IMR-90 (cell line): ENCODE measurements around the gene FERMT2. TPM values are rescaled to one million over a fixed set of nuclear protein-coding genes. Genes with fewer than 3 reads are reported as not detected.

Experiments used
- ATAC-seq: fragments of 200-7000 bp; cut with Tn5 transposase; 2 replicates; pipeline ENCODE4 v1.9.1; 2020; ENCODE audit warnings: low read depth, mild to moderate bottlenecking, moderate library complexity
- BruUV-seq: library from RNA; stranded (reverse); fragments of 400-500 nt; replicated peaks from 2 replicates; lab custom pipeline; 2021; lab: Mats Ljungman, UMichigan
- CTCF ChIA-PET: fragments of 300-600 bp; formaldehyde crosslinking; extraction: SDS; loops from one replicate; lab custom pipeline; 2021; ENCODE audit warnings: antibody characterized with exemption; lab: Yijun Ruan, JAX
- POLR2A ChIA-PET: fragments of 300-600 bp; sonication (Branson Sonifier 250); formaldehyde crosslinking; loops from one replicate; lab custom pipeline; 2022; ENCODE audit warnings: antibody characterized with exemption; ENCODE audit not compliant: unreplicated experiment; lab: Charles Lee
- DNase-seq: peaks from one replicate; pipeline ENCODE4 v3.0.0; 2013
- H2AFZ ChIP-seq: replicated peaks from 2 replicates; pipeline ENCODE3; 2013; ENCODE audit warnings: low read length, mild to moderate bottlenecking; ENCODE audit not compliant: poor library complexity
- H2AK5ac ChIP-seq: 2 replicates; pipeline ENCODE4 v1.6.1; 2013; ENCODE audit warnings: low read depth, low read length, inconsistent platforms
- H2AK9ac ChIP-seq: replicated peaks from 2 replicates; pipeline ENCODE3; 2013; ENCODE audit warnings: mild to moderate bottlenecking, low read depth, low read length, moderate library complexity; ENCODE audit not compliant: poor library complexity
- H2BK120ac ChIP-seq: 2 replicates; pipeline ENCODE4 v1.6.1; 2013; ENCODE audit warnings: low read depth, low read length, inconsistent platforms
- H2BK15ac ChIP-seq: 3 replicates; pipeline ENCODE4 v1.6.1; 2013; ENCODE audit warnings: low read depth, low read length, inconsistent platforms
- H2BK20ac ChIP-seq: 2 replicates; pipeline ENCODE4 v1.6.1; 2013; ENCODE audit warnings: low read depth, mild to moderate bottlenecking, inconsistent platforms, low read length, moderate library complexity
- H2BK5ac ChIP-seq: 2 replicates; pipeline ENCODE4 v1.6.1; 2013; ENCODE audit warnings: mild to moderate bottlenecking, low read depth, low read length, inconsistent platforms; ENCODE audit not compliant: poor library complexity, severe bottlenecking
- H3K14ac ChIP-seq: replicated peaks from 2 replicates; pipeline ENCODE4 v1.6.1; 2013; ENCODE audit warnings: low read depth, low read length, inconsistent platforms
- H3K18ac ChIP-seq: 2 replicates; pipeline ENCODE4 v1.6.1; 2013; ENCODE audit warnings: low read depth, low read length, control low read depth
- H3K23ac ChIP-seq: 2 replicates; pipeline ENCODE4 v1.6.1; 2013; ENCODE audit warnings: low read depth, low read length, inconsistent platforms
- H3K27ac ChIP-seq: 2 replicates; pipeline ENCODE4 v1.5.1; 2013; ENCODE audit warnings: mild to moderate bottlenecking, control low read depth, low read length; ENCODE audit not compliant: insufficient read depth
- H3K27me3 ChIP-seq: 2 replicates; pipeline ENCODE4 v1.6.1; 2013; ENCODE audit warnings: low read length; ENCODE audit not compliant: control insufficient read depth, insufficient read depth
- H3K36me3 ChIP-seq: 2 replicates; pipeline ENCODE4 v1.6.1; 2013; ENCODE audit warnings: low read length, mixed read lengths; ENCODE audit not compliant: control insufficient read depth, insufficient read depth
- H3K4ac ChIP-seq: 2 replicates; pipeline ENCODE4 v1.6.1; 2013; ENCODE audit warnings: low read depth, low read length, inconsistent platforms
- H3K4me1 ChIP-seq: 2 replicates; pipeline ENCODE4 v1.6.1; 2013; ENCODE audit warnings: low read length, mixed read lengths; ENCODE audit not compliant: control insufficient read depth, insufficient read depth
- H3K4me2 ChIP-seq: 2 replicates; pipeline ENCODE4 v1.6.1; 2013; ENCODE audit warnings: low read depth, mild to moderate bottlenecking, control low read depth, low read length, moderate library complexity
- H3K4me3 ChIP-seq: 2 replicates; pipeline ENCODE4 v1.5.1; 2013; ENCODE audit warnings: low read depth, mild to moderate bottlenecking, control low read depth, low read length, moderate library complexity; ENCODE audit not compliant: insufficient read depth
- H3K56ac ChIP-seq: 2 replicates; pipeline ENCODE4 v1.6.1; 2013; ENCODE audit warnings: low read length, inconsistent platforms; ENCODE audit not compliant: insufficient read depth; ENCODE audit errors: extremely low read depth
- H3K79me1 ChIP-seq, 2 experiments: 2 replicates each; pipeline ENCODE4 v1.6.1; 2013; ENCODE audit warnings: low read length in 2 of 2, inconsistent platforms in 1 of 2, low read depth in 1 of 2
- H3K9ac ChIP-seq: 2 replicates; pipeline ENCODE4 v1.6.1; 2013; ENCODE audit warnings: low read depth, low read length, control low read depth
- H3K9me1 ChIP-seq: 2 replicates; pipeline ENCODE4 v1.6.1; 2013; ENCODE audit warnings: low read length, inconsistent platforms; ENCODE audit not compliant: insufficient read depth
- H3K9me3 ChIP-seq: 2 replicates; pipeline ENCODE4 v1.6.1; 2013; ENCODE audit warnings: low read length; ENCODE audit not compliant: control insufficient read depth, insufficient read depth
- H4K20me1 ChIP-seq: 2 replicates; pipeline ENCODE4 v1.6.1; 2013; ENCODE audit warnings: low read length, inconsistent platforms; ENCODE audit not compliant: insufficient read depth
- H4K5ac ChIP-seq: 2 replicates; pipeline ENCODE4 v1.6.1; 2013; ENCODE audit warnings: mild to moderate bottlenecking, low read depth, low read length, control low read depth
- H4K8ac ChIP-seq, 2 experiments: 2 replicates each; pipeline ENCODE4 v1.6.1; 2013; ENCODE audit warnings: low read depth in 2 of 2, low read length in 2 of 2, control low read depth in 1 of 2, inconsistent platforms in 1 of 2
- H4K91ac ChIP-seq: 2 replicates; pipeline ENCODE4 v1.6.1; 2013; ENCODE audit warnings: low read depth, low read length, inconsistent platforms; ENCODE audit not compliant: insufficient read depth
- BHLHE40 ChIP-seq: fragments of 150-350 bp; IDR thresholded peaks from 2 replicates; pipeline ENCODE4 v1.6.1; 2016; ENCODE audit warnings: mild to moderate bottlenecking, low read depth, low read length
- CEBPB ChIP-seq: IDR thresholded peaks from 2 replicates; pipeline ENCODE4 v1.6.1; 2012; ENCODE audit warnings: low read depth, low read length, improper control_type of control experiment
- CTCF ChIP-seq: conservative IDR thresholded peaks from 2 replicates; pipeline ENCODE4 v1.5.1; 2012; ENCODE audit warnings: mild to moderate bottlenecking, low read depth, low read length, improper control_type of control experiment
- ELK1 ChIP-seq: fragments of 150-350 bp; IDR thresholded peaks from 2 replicates; pipeline ENCODE4 v1.6.1; 2016; ENCODE audit warnings: low read depth, mild to moderate bottlenecking, low read length, moderate library complexity, borderline replicate concordance
- FOS ChIP-seq: fragments of 150-350 bp; IDR thresholded peaks from 2 replicates; pipeline ENCODE4 v1.6.1; 2016; ENCODE audit warnings: low read depth, low read length
- MAZ ChIP-seq: IDR thresholded peaks from 2 replicates; pipeline ENCODE4 v1.6.1; 2012; ENCODE audit warnings: low read depth, mild to moderate bottlenecking, low read length, improper control_type of control experiment, moderate library complexity, borderline replicate concordance
- NFE2L2 ChIP-seq: fragments of 150-350 bp; IDR thresholded peaks from 2 replicates; pipeline ENCODE4 v1.6.1; 2016; ENCODE audit warnings: low read depth, mild to moderate bottlenecking, low read length
- RAD21 ChIP-seq: IDR thresholded peaks from 2 replicates; pipeline ENCODE4 v1.6.1; 2012; ENCODE audit warnings: low read length, improper control_type of control experiment
- RCOR1 ChIP-seq: IDR thresholded peaks from 2 replicates; pipeline ENCODE4 v1.6.1; 2012; ENCODE audit warnings: mild to moderate bottlenecking, low read length, improper control_type of control experiment; ENCODE audit not compliant: insufficient replicate concordance
- RFX5 ChIP-seq: IDR thresholded peaks from 2 replicates; pipeline ENCODE4 v1.8.0; 2012; ENCODE audit warnings: low read depth, mild to moderate bottlenecking, low read length, moderate library complexity
- WGBS, 2 experiments: methylation state at CpG; one replicate each; pipeline versions ENCODE4 v1.1.5 to v1.1.7; 2013; ENCODE audit warnings: missing lambda C conversion rate in 2 of 2; ENCODE audit not compliant: insufficient read length in 1 of 2; ENCODE audit errors: extremely low coverage in 2 of 2; 5-methylcytosine and 5-hydroxymethylcytosine counted together
- dilution Hi-C: fragments of 300-500 bp; cut with HindIII; formaldehyde crosslinking; loops from one replicate; pipeline ENCODE4 v1.14.3; 2018; ENCODE audit warnings: low sequenced_read_pairs; ENCODE audit not compliant: unreplicated experiment
- in situ Hi-C: fragments of 300-500 bp; cut with MboI; formaldehyde crosslinking; loops from 3 replicates; pipeline ENCODE4 v1.14.3; 2019; ENCODE audit warnings: low sequenced_read_pairs, inconsistent platforms, mixed read lengths
- intact Hi-C: fragments of 100-400 bp; cut with micrococcal nuclease; formaldehyde crosslinking; loops from 2 replicates; pipeline ENCODE4 v1.10.0; 2022
- polyA plus RNA-seq, 3 experiments: library from polyadenylated mRNA; depleted of rRNA; stranded (reverse); fragments of >200 nt; gene quantifications; 2 replicates each; pipeline ENCODE4 v1.2.3, GENCODE V29; 2012; ENCODE audit warnings: low replicate concordance in 1 of 3
- total RNA-seq: library from RNA; depleted of rRNA; stranded (reverse); fragments of >200 nt; gene quantifications from 2 replicates; pipeline ENCODE4 v1.2.3, GENCODE V29; 2012

FERMT2 gene
- total and polyA plus RNA-seq, 2 of the 4 experiments (the other 2 are of a cell fraction): 131 to 217 TPM

- Histone ChIP-seq H4K5ac (no peak overlapping the region), H3K23ac (peak overlapping the region; percentile 14; the same call in 1 of the 2 replicates), H4K91ac (no peak overlapping the region), H3K79me1 (peaks cover 5 to 29% of the 10 kb centered on the region in 2 experiments; a peak in 3 of 4 replicates), H4K8ac (no peak overlapping the region; a peak in 1 of 4 replicates), H3K9ac (peak overlapping the region; percentile 100; the same call in 1 of the 2 replicates), H3K4me2 (peak overlapping the region; percentile 98), H3K36me3 (peaks cover 21% of the 10 kb centered on the region), H2AFZ (no peak overlapping the region), H2AK9ac (no peak overlapping the region), H3K56ac (peak overlapping the region; percentile 63), H2BK120ac (no peak overlapping the region), H3K4me3 (peak overlapping the region; percentile 99), H2BK20ac (no peak overlapping the region), H3K4me1 (peaks cover 7% of the 10 kb centered on the region), H3K27me3 (no peaks in the 10 kb centered on the region), H2BK15ac (no peak overlapping the region), H3K14ac (peak overlapping the region; percentile 100), H3K27ac (peak overlapping the region; percentile 99; the same call in 1 of the 2 replicates), H3K9me1 (peaks cover 5% of the 10 kb centered on the region), H2AK5ac (no peak overlapping the region), H3K9me3 (no peaks in the 10 kb centered on the region), H2BK5ac (peak overlapping the region; percentile 98), H3K18ac (peak overlapping the region; percentile 30; the same call in 1 of the 2 replicates), H3K4ac (no peak overlapping the region), H4K20me1 (peaks cover 58% of the 10 kb centered on the region)
- WGBS, 2 experiments: no CpG with 5 or more reads among the region's 2 CpGs
- in situ Hi-C loops: no loop called here
- intact Hi-C loops: loop anchor here (2.0 to 10.0 kb wide), 3 partner anchors 72 to 124 kb away; no protein-coding TSS in a partner anchor
- dilution Hi-C loops: no loop called here
- CTCF ChIA-PET: interaction anchor here (0.9 to 1.3 kb wide), 2 partner anchors 11 to 15 kb away, joined by 4 read pairs; no protein-coding TSS in a partner anchor
- POLR2A ChIA-PET: interaction anchor here (0.6 to 1.2 kb wide), 4 partner anchors 64 to 118 kb away, joined by 3 to 4 read pairs (median 3); no protein-coding TSS in a partner anchor
- no TSS peak for BruUV-seq
- ATAC-seq: no peak
- no peak for DNase-seq
- TF ChIP-seq ELK1 (no peak), RAD21 (no peak), RCOR1 (no peak), CEBPB (no peak), NFE2L2 (no peak), BHLHE40 (no peak), MAZ (no peak), RFX5 (no peak), FOS (no peak), CTCF (no peak)
Measured at GRCh38 chr14:52949249-52949648, 1.6 kb downstream of the FERMT2 start.
